K562 treated with DMSO at 1 percent for 48 hours (cell line): Measurements from ENCODE around the gene RAB3IL1. TPM values are rescaled to one million over a fixed set of nuclear protein-coding genes. Genes with fewer than 3 reads are reported as not detected.

ENCODE experiments used
- total RNA-seq: library from RNA; unstranded; fragments of 300-600 nt; gene quantifications from 2 replicates; pipeline ENCODE4 v1.2.3, GENCODE V29; 2022; ENCODE audit warnings: low replicate concordance; ENCODE audit errors: extremely low read depth

The RAB3IL1 gene, protein sequence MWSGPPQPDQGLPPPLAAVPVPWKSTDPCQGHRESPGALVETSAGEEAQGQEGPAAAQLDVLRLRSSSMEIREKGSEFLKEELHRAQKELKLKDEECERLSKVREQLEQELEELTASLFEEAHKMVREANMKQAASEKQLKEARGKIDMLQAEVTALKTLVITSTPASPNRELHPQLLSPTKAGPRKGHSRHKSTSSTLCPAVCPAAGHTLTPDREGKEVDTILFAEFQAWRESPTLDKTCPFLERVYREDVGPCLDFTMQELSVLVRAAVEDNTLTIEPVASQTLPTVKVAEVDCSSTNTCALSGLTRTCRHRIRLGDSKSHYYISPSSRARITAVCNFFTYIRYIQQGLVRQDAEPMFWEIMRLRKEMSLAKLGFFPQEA
- not detected in 2 replicates for total RNA-seq

DNA sequence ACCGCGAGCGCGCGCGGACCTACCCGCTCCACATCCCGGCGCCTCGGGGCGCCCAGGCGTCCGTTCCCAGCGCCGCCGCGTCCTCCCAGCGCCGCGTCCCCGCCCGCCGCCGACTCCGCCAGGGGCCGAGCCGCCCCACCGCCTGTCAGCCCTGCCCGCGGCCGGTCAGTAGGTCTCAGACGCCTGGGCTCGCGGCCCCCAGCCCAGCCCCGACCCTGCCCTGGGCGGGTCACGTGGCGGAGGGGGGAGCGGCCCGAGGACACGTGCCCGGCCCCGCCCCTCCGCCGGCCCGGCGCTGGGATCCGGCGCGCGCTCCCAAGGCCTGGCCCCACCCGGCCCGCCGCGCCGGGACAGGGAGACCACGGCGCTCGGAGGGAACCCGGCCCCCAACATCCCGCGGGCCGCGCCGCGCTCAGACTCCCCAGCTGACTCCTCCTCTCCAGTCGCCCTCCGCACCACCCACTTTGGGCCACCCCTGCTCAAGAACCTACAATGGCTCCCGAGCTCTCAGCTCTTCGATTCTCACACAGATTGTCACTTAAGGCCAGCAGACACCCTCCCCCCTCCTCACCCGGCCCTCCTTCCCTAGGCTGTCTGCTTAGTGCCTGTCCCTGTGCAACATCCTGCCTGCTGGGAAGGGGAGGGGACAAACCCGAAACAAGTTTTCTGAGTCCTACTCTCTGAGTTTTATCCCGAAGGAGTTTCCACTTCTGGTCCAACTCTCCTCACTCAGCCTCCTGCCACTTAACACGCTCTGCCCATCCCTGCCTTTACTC lies at the start of gene RAB3IL1:
Gene RAB3IL1 (minus strand): TSS at position 233 of the 776 bp plus-strand sequence. CDS start 199 bp downstream, at position 34.

DNA sequence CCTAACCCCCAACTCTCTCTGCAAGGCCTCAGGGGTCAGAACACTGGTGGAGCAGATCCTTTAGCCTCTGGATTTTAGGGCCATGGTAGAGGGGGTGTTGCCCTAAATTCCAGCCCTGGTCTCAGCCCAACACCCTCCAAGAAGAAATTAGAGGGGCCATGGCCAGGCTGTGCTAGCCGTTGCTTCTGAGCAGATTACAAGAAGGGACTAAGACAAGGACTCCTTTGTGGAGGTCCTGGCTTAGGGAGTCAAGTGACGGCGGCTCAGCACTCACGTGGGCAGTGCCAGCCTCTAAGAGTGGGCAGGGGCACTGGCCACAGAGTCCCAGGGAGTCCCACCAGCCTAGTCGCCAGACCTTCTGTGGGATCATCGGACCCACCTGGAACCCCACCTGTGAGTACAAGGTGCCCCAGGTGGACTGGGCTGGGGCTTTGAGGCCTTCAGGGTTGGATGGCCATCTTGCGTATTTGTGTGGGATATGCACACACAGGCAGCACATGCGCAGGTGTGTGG lies 32.7 kb upstream of the RAB3IL1 start, which contains the start of gene BEST1:
Gene BEST1 (plus strand): TSS at position 317 of the 513 bp plus-strand sequence. CDS start 1,456 bp downstream, outside the sequence.

DNA sequence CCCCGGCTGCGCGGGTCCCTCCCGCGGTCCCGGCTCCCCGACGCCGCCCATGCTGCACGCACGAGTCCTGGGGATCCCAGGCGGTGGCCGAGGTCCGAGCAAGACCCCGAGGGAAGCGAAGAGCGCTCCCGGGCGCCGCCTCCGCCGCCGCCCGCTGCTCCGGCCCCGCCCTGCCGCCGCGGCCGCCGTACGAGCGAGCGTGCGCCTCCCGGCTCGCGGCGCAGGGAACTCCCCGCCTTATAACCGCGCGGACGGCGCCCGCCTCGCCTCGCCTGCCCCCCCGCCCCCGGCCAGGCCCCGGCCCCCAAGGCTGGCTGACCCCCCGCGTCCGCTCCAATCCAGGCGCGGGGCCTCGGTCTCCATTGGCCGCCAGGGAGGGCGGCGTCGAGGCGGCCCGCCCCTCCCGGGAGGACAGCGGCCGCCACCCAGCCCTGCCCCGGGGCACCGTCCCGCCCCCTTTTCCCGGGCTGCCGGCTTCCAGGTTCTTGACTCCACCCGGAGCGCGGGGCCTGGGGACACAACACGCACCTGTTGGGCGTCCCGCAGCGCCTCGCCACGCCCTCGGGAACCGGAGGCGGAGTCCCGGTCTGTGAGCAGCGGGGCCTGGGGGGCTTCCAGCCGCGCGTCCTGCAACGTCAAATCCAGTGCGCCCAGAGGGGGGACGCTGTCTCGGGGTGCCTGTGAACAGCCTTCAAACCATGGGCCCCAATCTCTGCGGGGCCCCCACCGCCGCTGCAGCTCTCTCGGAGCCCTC lies 25.9 kb downstream of the RAB3IL1 start, which contains the start of gene FADS3:
Gene FADS3 (minus strand): TSS at position 215 of the 754 bp plus-strand sequence. CDS start 164 bp downstream, at position 51.

Other genes with a start within 250 kb of the RAB3IL1 start
- not detected in 2 replicates for gene DAGLA, start 237.2 kb downstream of the RAB3IL1 start, total RNA-seq
- not detected in 2 replicates for gene MYRF, start 164.9 kb downstream of the RAB3IL1 start, total RNA-seq
- not detected in 2 replicates for gene TMEM258, start 125.0 kb downstream of the RAB3IL1 start, total RNA-seq
- not detected in 2 replicates for gene FEN1, start 124.7 kb downstream of the RAB3IL1 start, total RNA-seq
- not detected in 2 replicates for gene FADS1, start 100.6 kb downstream of the RAB3IL1 start, total RNA-seq
- not detected in 2 replicates for gene FADS2, start 89.3 kb downstream of the RAB3IL1 start, total RNA-seq
- gene FADS3, start 26.0 kb downstream of the RAB3IL1 start, total RNA-seq = not detected in 2 replicates
- not detected in 2 replicates for gene BEST1, start 32.8 kb upstream of the RAB3IL1 start, total RNA-seq
- 6,011 and 10,945 TPM in 2 replicates for gene FTH1, start 50.1 kb upstream of the RAB3IL1 start, total RNA-seq
- gene INCENP, start 206.4 kb upstream of the RAB3IL1 start, total RNA-seq = not detected in 2 replicates